Activated T-helper 17 cell treated with anti-CD3 and anti-CD28 coated beads, Interleukin-2, amount 50 U/mL, for 72 hours (primary cell): ENCODE results near the gene KLB. TPM values are rescaled to one million over a fixed set of nuclear protein-coding genes. Genes with fewer than 3 reads are reported as not detected.
"Not testable (repeated sequence)": the region's sequence is repeated elsewhere in the genome, so short reads cannot be mapped to it uniquely, and the experiment has no call there.

Experiments used
- ATAC-seq: fragments of 150-1000 bp; cut with Tn5 transposase; replicated peaks from 2 replicates; pipeline ENCODE4 v1.10.0; 2021; ENCODE audit warnings: mild to moderate bottlenecking, moderate library complexity
- H3K27ac Mint-ChIP-seq: one replicate; pipeline ENCODE4 v1.8.0; 2022; ENCODE audit warnings: mixed read lengths
- H3K27me3 Mint-ChIP-seq: one replicate; pipeline ENCODE4 v1.8.0; 2022; ENCODE audit warnings: mixed read lengths
- H3K36me3 Mint-ChIP-seq: one replicate; pipeline ENCODE4 v1.8.0; 2022; ENCODE audit warnings: low read depth, mild to moderate bottlenecking, mixed read lengths
- H3K4me1 Mint-ChIP-seq: one replicate; pipeline ENCODE4 v1.8.0; 2022; ENCODE audit warnings: mixed read lengths
- H3K4me3 Mint-ChIP-seq: one replicate; pipeline ENCODE4 v1.8.0; 2022; ENCODE audit warnings: mild to moderate bottlenecking, mixed read lengths
- H3K9me3 Mint-ChIP-seq: one replicate; pipeline ENCODE4 v1.8.0; 2022; ENCODE audit warnings: mixed read lengths
- total RNA-seq, 2 donors: library from RNA; stranded (reverse); gene quantifications; one replicate each; pipeline ENCODE4 v1.2.3, GENCODE V29; 2022

KLB gene
- total RNA-seq = not detected

GRCh38 chr4:39406763-39407583, at the start of gene KLB:
KLB (plus strand) TSS chr4:39406930; CDS start chr4:39406950, 20 bp downstream.
- Mint-ChIP-seq H3K4me3 (no peak within 1 kb of the TSS), H3K4me1 (no peaks in the 10 kb centered on the region), H3K27ac (no peak within 1 kb of the TSS), H3K9me3 (no peaks in the 10 kb centered on the region), H3K36me3 (no peaks in the 10 kb centered on the region), H3K27me3 (no peaks in the 10 kb centered on the region)
- ATAC-seq = no peak

- peaks cover 53% of the 10 kb centered on the region for H3K36me3 Mint-ChIP-seq
- no peaks in the 10 kb centered on the region for H3K9me3 Mint-ChIP-seq
- H3K27ac Mint-ChIP-seq = peak overlapping the region; percentile 75
- no peaks in the 10 kb centered on the region for H3K27me3 Mint-ChIP-seq
- peak; percentile 16 for ATAC-seq
- H3K4me3 Mint-ChIP-seq = peak overlapping the region; percentile 49
- peaks cover 34% of the 10 kb centered on the region for H3K4me1 Mint-ChIP-seq
Measured at GRCh38 chr4:39357002-39357401, 49.7 kb upstream of the KLB start.

- not testable (repeated sequence) for ATAC-seq, H3K4me3 Mint-ChIP-seq, H3K9me3 Mint-ChIP-seq, H3K27ac Mint-ChIP-seq, H3K27me3 Mint-ChIP-seq
- peaks cover 29% of the 10 kb centered on the region for H3K4me1 Mint-ChIP-seq
- peaks cover 53% of the 10 kb centered on the region for H3K36me3 Mint-ChIP-seq
Measured at GRCh38 chr4:39360611-39361010, 46.1 kb upstream of the KLB start.

GRCh38 chr4:39362827-39363226, 43.9 kb upstream of the KLB start:
- H3K4me3 Mint-ChIP-seq = peak overlapping the region; percentile 42

GRCh38 chr4:39363773-39364393, 42.8 kb upstream of the KLB start:
- H3K9me3 Mint-ChIP-seq = no peaks in the 10 kb centered on the region
- H3K27ac Mint-ChIP-seq = peak overlapping the region; percentile 66
- ATAC-seq = peak; percentile 47
- H3K27me3 Mint-ChIP-seq = no peaks in the 10 kb centered on the region
- peaks cover 25% of the 10 kb centered on the region for H3K4me1 Mint-ChIP-seq
- H3K36me3 Mint-ChIP-seq = peaks cover 52% of the 10 kb centered on the region
- peak overlapping the region; percentile 97 for H3K4me3 Mint-ChIP-seq

More at GRCh38 chr4:39362827-39363226, 43.9 kb upstream of the KLB start:
- H3K27me3 Mint-ChIP-seq = no peaks in the 10 kb centered on the region
- H3K4me1 Mint-ChIP-seq = peaks cover 29% of the 10 kb centered on the region
- no peak for ATAC-seq
- H3K9me3 Mint-ChIP-seq = no peaks in the 10 kb centered on the region
- peaks cover 58% of the 10 kb centered on the region for H3K36me3 Mint-ChIP-seq
- peak overlapping the region; percentile 3 for H3K27ac Mint-ChIP-seq

GRCh38 chr4:39365360-39365759, 41.4 kb upstream of the KLB start:
- peaks cover 48% of the 10 kb centered on the region for H3K36me3 Mint-ChIP-seq
- H3K27me3 Mint-ChIP-seq = no peaks in the 10 kb centered on the region
- H3K9me3 Mint-ChIP-seq = no peaks in the 10 kb centered on the region
- peak overlapping the region; percentile 97 for H3K4me3 Mint-ChIP-seq
- peak overlapping the region; percentile 96 for H3K27ac Mint-ChIP-seq
- peaks cover 21% of the 10 kb centered on the region for H3K4me1 Mint-ChIP-seq
- no peak for ATAC-seq

- ATAC-seq = peak; percentile 91
- Mint-ChIP-seq H3K27me3 (no peaks in the 10 kb centered on the region), H3K4me1 (peaks cover 21% of the 10 kb centered on the region), H3K27ac (peak within 1 kb of the TSS; percentile 96), H3K4me3 (peak within 1 kb of the TSS; percentile 97), H3K9me3 (no peaks in the 10 kb centered on the region), H3K36me3 (peaks cover 48% of the 10 kb centered on the region)
Measured at GRCh38 chr4:39365830-39366771, 40.6 kb upstream of the KLB start, which contains the start of gene RFC1. RFC1 (minus strand) TSS chr4:39366362; CDS start chr4:39366241, 121 bp downstream.

- H3K36me3 Mint-ChIP-seq = peaks cover 38% of the 10 kb centered on the region
- H3K9me3 Mint-ChIP-seq = no peaks in the 10 kb centered on the region
- no peaks in the 10 kb centered on the region for H3K27me3 Mint-ChIP-seq
- H3K4me1 Mint-ChIP-seq = peaks cover 18% of the 10 kb centered on the region
- no peak for ATAC-seq
- peak overlapping the region; percentile 97 for H3K4me3 Mint-ChIP-seq
- no peak overlapping the region for H3K27ac Mint-ChIP-seq
Measured at GRCh38 chr4:39367166-39367565, 39.6 kb upstream of the KLB start.

GRCh38 chr4:39369301-39369700, 37.4 kb upstream of the KLB start:
- ATAC-seq = no peak
- no peaks in the 10 kb centered on the region for H3K27me3 Mint-ChIP-seq
- no peak overlapping the region for H3K27ac Mint-ChIP-seq
- H3K4me1 Mint-ChIP-seq = peaks cover 6% of the 10 kb centered on the region
- no peaks in the 10 kb centered on the region for H3K9me3 Mint-ChIP-seq
- H3K4me3 Mint-ChIP-seq = no peak overlapping the region
- H3K36me3 Mint-ChIP-seq = peaks cover 20% of the 10 kb centered on the region

- H3K27ac Mint-ChIP-seq, H3K9me3 Mint-ChIP-seq, ATAC-seq, H3K27me3 Mint-ChIP-seq, H3K36me3 Mint-ChIP-seq, H3K4me1 Mint-ChIP-seq, H3K4me3 Mint-ChIP-seq: not testable (repeated sequence)
Measured at GRCh38 chr4:39371209-39371608, 35.5 kb upstream of the KLB start.

GRCh38 chr4:39375478-39375877, 31.3 kb upstream of the KLB start:
- Mint-ChIP-seq H3K27ac (no peak overlapping the region), H3K9me3 (peaks cover 11% of the 10 kb centered on the region), H3K36me3 (no peaks in the 10 kb centered on the region), H3K4me1 (no peaks in the 10 kb centered on the region), H3K27me3 (peaks cover 10% of the 10 kb centered on the region), H3K4me3 (no peak overlapping the region)
- ATAC-seq = no peak

- ATAC-seq = no peak
- H3K36me3 Mint-ChIP-seq = no peaks in the 10 kb centered on the region
- H3K27me3 Mint-ChIP-seq = peaks cover 27% of the 10 kb centered on the region
- H3K27ac Mint-ChIP-seq = no peak overlapping the region
- H3K9me3 Mint-ChIP-seq = peaks cover 11% of the 10 kb centered on the region
- H3K4me1 Mint-ChIP-seq = no peaks in the 10 kb centered on the region
- no peak overlapping the region for H3K4me3 Mint-ChIP-seq
Measured at GRCh38 chr4:39383690-39384089, 23.0 kb upstream of the KLB start.

GRCh38 chr4:39384563-39384962, 22.2 kb upstream of the KLB start:
- Mint-ChIP-seq H3K27me3 (peaks cover 27% of the 10 kb centered on the region), H3K36me3 (no peaks in the 10 kb centered on the region), H3K9me3 (peaks cover 9% of the 10 kb centered on the region), H3K27ac (no peak overlapping the region), H3K4me3 (no peak overlapping the region), H3K4me1 (no peaks in the 10 kb centered on the region)
- no peak for ATAC-seq

- no peaks in the 10 kb centered on the region for H3K9me3 Mint-ChIP-seq
- H3K27me3 Mint-ChIP-seq = no peaks in the 10 kb centered on the region
- H3K4me3 Mint-ChIP-seq = no peak overlapping the region
- ATAC-seq = no peak
- H3K36me3 Mint-ChIP-seq = no peaks in the 10 kb centered on the region
- H3K4me1 Mint-ChIP-seq = no peaks in the 10 kb centered on the region
- no peak overlapping the region for H3K27ac Mint-ChIP-seq
Measured at GRCh38 chr4:39390603-39391002, 16.1 kb upstream of the KLB start.
